Activated T-cell treated with anti-CD3 and anti-CD28 coated beads, Interleukin-2, amount 50 U/mL, for 1 hour (primary cell): Measurements from ENCODE around the gene SNX25.
"Not testable (repeated sequence)": the region's sequence is repeated elsewhere in the genome, so short reads cannot be mapped to it uniquely, and the experiment has no call there.

Experiments
- DNase-seq: peaks from one replicate; pipeline ENCODE4 v3.0.0-alpha.2; 2020

Gene SNX25

DNA sequence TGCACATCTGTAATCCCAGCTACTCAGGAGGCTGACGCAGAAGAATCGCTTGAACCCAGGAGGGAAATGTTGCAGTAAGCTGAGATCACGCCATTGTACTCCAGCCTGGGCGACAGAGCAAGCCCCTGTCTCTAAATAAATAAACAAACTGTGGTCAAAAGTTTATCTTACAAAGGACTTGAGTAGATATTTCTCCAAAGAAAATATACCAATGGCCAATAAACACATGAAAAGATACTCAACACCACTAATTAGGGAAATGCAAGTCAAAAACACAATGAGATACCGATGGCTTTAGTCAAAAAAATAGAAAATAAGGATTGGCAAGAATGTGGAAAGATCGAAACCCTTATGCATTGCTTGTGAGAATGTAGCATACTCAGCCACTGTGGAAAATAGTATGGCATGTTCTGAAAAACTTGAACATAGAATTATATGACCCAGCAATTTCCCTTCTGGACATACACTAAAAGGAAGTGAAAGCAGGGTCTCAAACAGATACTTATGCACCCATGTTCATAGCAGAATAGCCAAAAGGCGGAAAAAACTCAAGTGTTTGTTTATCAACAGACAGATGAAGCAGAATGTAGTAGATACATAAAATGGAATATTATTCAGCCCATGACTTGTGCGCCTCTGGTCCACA lies 3.6 kb upstream of the SNX25 start:
- no peak for DNase-seq

GRCh38 chr4:185207466-185207865 lies 1.9 kb upstream of the SNX25 start:
- DNase-seq = no peak

GRCh38 chr4:185209852-185210101 lies 379 bp downstream of the SNX25 start:
- DNase-seq = not testable (repeated sequence)

- DNase-seq = peak; percentile 62
Observed at GRCh38 chr4:185210102-185210981, 944 bp downstream of the SNX25 start.

DNA sequence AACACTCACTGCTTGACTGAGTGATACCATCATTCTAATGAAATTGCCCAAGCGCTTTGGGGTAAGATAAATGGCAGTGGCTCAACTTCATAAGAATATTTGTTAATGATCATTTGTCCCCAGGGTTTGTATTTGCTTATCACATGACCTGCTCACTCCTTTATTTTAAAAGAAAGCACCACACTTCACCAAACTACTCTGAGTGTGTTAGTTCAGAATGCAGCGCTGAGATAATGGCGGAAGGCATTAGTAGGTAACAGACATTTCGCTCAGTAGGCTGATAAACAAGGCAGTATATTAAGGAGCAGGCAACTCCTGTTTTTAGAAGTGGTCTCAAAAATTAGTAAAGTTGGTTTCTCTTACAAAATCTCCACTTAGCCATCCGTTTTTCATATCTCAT lies 1.6 kb downstream of the SNX25 start:
- no peak for DNase-seq

DNA sequence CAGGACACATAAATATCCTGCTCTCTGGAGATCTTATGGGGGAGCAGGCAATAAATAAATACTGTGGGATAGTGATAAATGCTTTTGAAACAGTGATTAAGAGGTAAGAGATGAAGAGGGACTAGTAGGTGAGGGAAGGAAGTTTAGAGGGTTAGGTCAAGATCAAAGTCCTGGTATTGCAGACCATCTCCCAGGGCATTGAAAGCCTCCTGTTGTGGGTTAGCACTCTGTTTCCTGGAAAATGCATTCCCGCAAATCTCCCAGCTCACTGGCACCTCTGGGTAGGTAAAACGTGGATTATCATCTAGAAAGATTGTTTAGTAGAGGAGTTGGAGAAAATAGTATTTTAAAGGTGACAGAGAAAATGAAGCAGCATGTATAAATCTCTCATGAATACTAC lies 2.2 kb downstream of the SNX25 start:
- DNase-seq = no peak

DNA sequence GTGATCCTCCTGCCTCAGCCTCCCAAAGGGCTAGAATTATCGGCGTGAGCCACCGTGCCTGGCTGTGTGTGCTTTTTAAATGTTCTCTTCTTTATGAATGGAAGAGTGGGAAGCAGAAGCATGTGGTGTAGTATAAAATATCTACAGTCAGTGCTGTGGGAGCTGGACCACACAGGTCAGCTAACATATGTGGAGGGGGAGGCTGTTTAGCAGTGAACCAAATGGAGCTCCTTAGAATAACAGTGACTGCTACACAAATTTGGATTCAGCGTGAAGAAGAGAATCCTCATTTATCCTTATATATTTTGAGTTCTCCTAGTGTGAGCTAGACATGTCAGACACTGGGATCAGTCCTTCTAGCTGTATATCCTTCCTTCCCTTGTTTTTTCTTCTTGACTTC lies 3.2 kb downstream of the SNX25 start:
- DNase-seq = no peak

DNA sequence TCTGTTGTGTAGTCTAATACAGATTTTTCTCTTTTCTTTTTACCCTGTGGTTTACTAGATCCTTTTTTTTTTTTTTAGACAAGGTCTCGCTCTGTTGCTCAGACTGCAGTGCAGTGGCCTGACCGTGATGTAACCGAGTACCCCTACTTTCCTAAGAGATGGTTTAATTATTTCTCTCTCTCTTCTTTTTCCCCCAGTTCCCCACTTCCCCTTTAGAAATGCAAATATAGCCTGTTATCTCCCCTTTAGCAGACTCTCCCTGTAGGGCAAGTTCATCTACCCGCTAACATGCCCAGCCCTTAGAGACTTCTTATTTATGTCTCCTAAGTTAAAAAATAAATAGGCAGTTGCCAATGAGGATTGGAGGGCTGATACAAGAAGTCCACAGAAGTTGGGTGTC lies 4.5 kb downstream of the SNX25 start:
- DNase-seq = no peak

DNA sequence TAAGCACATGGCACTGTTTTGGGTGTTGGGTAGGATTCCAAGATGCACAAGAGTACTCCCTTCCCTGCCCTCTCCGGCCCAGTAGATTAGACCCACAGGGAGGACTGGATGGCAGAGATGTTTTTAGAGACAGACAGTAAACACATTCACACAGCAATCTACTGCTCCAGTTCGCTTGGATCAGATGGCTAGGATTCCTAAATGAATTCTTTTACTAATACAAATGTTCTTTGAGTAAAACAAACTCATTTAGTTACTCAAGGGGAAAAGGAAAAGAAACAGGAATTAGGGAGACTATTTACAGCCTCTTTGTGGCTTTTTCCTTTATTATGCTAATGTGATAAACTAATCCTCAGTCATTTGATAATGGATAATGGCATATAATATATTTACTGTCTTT lies 5.9 kb downstream of the SNX25 start:
- DNase-seq = no peak

- DNase-seq = no peak
Observed at GRCh38 chr4:185217408-185217975, 8.1 kb downstream of the SNX25 start.

DNA sequence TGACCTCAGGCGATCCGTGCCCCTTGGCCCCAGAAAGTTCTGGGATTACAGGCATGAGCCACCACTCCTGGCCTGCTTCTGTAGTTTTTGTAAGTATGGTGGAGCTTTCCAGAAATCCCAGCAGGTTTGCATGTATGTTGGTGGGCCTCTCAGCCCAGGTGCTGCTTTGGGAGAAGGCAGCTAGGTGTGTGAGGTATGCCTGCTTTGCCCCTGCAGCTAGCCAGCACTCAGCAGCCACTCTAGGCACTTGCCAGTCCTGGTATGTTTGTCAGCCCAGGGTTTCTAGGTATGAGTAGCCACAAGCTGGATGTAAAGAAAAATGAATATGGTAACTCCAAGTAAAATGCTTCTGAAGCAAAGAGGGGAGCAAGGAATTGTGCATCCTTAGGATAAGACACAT lies 8.9 kb downstream of the SNX25 start:
- DNase-seq = no peak

GRCh38 chr4:185219551-185220344 lies 10.3 kb downstream of the SNX25 start:
- DNase-seq = no peak

- DNase-seq = no peak
Observed at GRCh38 chr4:185221491-185221890, 12.1 kb downstream of the SNX25 start.

DNA sequence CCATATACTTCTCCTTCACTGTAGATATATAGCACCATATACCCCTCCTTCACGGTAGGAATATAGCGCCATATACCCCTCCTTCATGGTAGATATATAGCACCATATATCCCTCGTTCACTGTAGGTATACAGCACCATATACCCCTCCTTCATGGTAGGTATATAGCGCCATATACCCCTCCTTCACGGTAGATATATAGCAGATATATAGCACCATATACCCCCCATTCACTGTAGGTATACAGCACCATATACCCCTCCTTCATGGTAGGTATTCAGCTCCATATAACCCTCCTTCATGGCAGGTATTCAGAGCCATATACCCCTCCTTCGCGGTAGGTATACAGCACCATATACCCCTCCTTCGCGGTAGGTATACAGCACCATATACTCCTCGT lies 12.5 kb downstream of the SNX25 start:
- DNase-seq = no peak

GRCh38 chr4:185222598-185222997 lies 13.2 kb downstream of the SNX25 start:
- DNase-seq = no peak

GRCh38 chr4:185224597-185224996 lies 15.2 kb downstream of the SNX25 start:
- DNase-seq = no peak

- no peak for DNase-seq
Observed at GRCh38 chr4:185225940-185226339, 16.5 kb downstream of the SNX25 start.

DNA sequence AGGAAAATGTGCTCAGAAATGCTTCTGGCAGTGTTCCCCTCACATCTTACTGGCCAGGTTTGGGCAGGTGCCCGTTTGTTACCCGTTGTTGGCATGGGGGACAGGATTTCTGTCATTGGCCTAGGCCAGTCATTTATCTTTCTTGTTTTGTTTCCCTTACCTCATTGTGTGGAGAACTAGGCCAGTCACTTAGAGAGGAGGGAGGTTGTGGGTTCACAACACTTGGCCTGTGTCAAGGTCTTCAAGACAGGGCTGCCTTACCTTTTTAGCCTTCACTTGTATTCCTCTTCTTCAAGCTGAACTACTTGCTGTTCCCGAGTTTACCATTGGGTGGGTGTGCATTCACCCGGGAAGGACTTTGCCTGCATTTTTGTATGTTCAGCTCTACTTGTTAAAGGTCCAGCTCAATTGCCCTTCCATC lies 17.7 kb downstream of the SNX25 start:
- DNase-seq = no peak

DNA sequence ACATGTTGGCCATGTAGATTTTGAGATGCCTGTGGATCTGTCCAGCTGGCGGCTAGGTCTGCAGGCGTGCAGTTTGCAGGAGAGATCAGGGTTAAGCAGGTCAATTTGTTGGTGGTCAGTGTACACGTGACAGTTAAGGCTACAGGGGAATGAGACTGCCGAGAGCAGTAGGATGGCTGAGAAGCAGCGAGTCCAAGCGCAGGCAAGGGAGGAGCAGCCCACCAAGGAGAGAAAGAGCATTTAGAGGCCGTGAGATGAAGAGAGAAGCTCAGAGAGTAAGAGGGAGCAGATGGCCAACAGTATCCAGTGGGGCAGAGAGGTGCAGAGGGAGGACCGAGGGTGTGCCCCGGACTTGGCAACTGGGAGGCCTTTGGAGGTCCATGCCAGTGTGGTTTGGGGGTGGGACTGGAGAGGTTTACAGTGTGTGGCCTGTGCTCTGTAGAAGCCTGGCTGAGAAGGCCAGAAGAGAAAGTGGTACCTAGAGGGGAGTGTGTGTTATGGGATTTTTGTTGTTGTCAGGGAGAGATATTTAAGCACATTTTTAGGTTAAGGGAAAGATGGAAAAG lies 18.4 kb downstream of the SNX25 start:
- no peak for DNase-seq

- DNase-seq = no peak
Observed at GRCh38 chr4:185229021-185229818, 19.8 kb downstream of the SNX25 start.

GRCh38 chr4:185232370-185232769 lies 23.0 kb downstream of the SNX25 start:
- no peak for DNase-seq

DNA sequence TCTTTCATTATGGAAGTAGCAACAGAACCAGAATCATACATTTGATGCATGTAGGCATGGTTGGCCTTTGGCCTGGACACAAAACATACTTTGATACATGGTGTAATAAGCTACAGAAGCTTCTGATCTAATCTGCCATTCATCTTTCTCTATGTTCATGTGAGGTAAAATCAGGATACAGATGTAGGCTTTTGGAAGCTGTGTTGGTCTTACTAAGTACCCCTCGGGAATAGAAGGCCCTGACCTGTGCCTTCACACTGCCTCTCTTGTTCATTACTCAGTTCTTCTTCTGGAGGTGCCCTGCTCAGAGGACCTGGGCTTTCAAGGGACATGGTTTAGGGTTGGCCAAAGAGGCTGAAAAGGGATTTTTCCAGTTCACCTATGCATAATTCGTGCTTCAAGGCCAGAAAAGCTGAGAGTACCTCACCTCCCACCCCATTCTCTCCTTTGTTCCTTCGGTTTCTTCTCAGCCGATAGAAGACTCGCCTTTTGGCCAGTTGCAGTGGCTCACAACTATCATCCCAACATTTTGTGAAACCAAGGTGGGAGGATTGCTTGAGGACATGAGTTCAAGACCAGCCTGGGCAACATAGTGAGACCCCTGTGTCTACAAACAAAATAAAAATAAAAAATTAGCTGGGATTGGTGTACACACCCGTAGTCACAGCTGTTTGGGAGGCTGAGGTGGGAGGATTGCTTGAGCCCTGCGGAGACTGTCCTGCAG lies 25.9 kb downstream of the SNX25 start:
- no peak for DNase-seq
